KMS-11 (cell line): Measurements from ENCODE around the gene RECK.

Source experiments
- H2AFZ ChIP-seq: fragments of 200-600 bp; sonication (generic); 2 replicates; pipeline ENCODE4 v1.6.1; 2016; ENCODE audit warnings: antibody characterized with exemption, mixed run types, low read depth
- H3K27ac ChIP-seq: fragments of 200-600 bp; sonication (generic); 2 replicates; pipeline ENCODE4 v1.6.1; 2016; ENCODE audit warnings: mild to moderate bottlenecking, mixed run types
- H3K27me3 ChIP-seq: fragments of 200-600 bp; sonication (generic); 2 replicates; pipeline ENCODE4 v1.6.1; 2017; ENCODE audit warnings: mild to moderate bottlenecking, low read depth, mixed run types, moderate library complexity; ENCODE audit not compliant: insufficient read depth
- H3K36me3 ChIP-seq: fragments of 200-600 bp; sonication (generic); 2 replicates; pipeline ENCODE4 v1.6.1; 2017; ENCODE audit warnings: mild to moderate bottlenecking, mixed run types; ENCODE audit not compliant: insufficient read depth
- H3K4me1 ChIP-seq: fragments of 200-600 bp; sonication (generic); 2 replicates; pipeline ENCODE4 v1.6.1; 2016; ENCODE audit warnings: mild to moderate bottlenecking, low read depth, mixed run types; ENCODE audit not compliant: poor library complexity, severe bottlenecking
- H3K4me2 ChIP-seq: fragments of 200-600 bp; sonication (generic); 2 replicates; pipeline ENCODE4 v1.7.0; 2016; ENCODE audit warnings: mild to moderate bottlenecking, mixed run types
- H3K4me3 ChIP-seq: fragments of 200-600 bp; sonication (generic); IDR thresholded peaks from 2 replicates; pipeline ENCODE4 v1.6.1; 2017; ENCODE audit warnings: low read depth, low read length, mixed read lengths; ENCODE audit not compliant: insufficient read depth
- H3K79me2 ChIP-seq: fragments of 200-600 bp; sonication (generic); 2 replicates; pipeline ENCODE4 v1.6.1; 2016; ENCODE audit warnings: low read depth, mixed run types; ENCODE audit not compliant: insufficient read depth
- H3K9ac ChIP-seq: fragments of 200-600 bp; sonication (generic); 2 replicates; pipeline ENCODE4 v1.6.1; 2016; ENCODE audit warnings: mild to moderate bottlenecking, mixed run types
- H4K20me1 ChIP-seq: fragments of 200-600 bp; sonication (generic); 2 replicates; pipeline ENCODE4 v1.6.1; 2016; ENCODE audit warnings: mild to moderate bottlenecking, mixed run types; ENCODE audit not compliant: insufficient read depth
- TF ChIP-seq, protein P1 (sequence below): fragments of 200-600 bp; sonication (generic); conservative IDR thresholded peaks from 2 replicates; pipeline ENCODE4 v1.6.1; 2017; ENCODE audit warnings: low read depth, mild to moderate bottlenecking, antibody characterized with exemption, low read length, moderate library complexity, mixed read lengths

Gene RECK

DNA sequence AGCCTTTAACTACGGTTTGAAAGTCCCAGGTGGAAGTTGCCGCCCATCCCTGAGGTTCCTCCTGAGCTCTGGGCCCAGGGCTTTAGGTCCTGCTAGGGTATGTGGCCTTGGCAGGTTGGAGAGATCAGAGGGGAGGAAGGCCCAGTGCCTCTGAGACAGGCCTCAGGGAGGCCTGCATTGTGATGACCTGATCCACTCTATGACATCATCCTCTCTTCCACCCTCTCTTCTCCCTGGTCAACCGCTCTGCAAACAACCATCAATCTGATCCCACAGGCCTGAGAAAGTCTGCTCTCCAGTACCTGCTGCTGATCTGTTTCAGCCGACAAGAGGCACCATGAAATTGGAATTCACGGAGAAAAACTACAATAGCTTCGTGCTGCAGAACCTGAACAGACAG is 132.5 kb downstream of the RECK start, which contains the start of gene CCIN:
Gene CCIN, plus strand, starts transcription at position 223 of the 400 bp plus-strand sequence. Its CDS starts 115 bp downstream, at position 338.
- Histone ChIP-seq H3K9ac (no peak within 1 kb of the TSS), H3K36me3 (no peaks in the 10 kb centered on the region), H3K4me2 (no peak within 1 kb of the TSS), H3K79me2 (no peaks in the 10 kb centered on the region), H3K4me1 (no peaks in the 10 kb centered on the region), H3K27me3 (no peaks in the 10 kb centered on the region), H3K27ac (no peak within 1 kb of the TSS), H2AFZ (no peak within 1 kb of the TSS), H3K4me3 (no peak within 1 kb of the TSS), H4K20me1 (no peaks in the 10 kb centered on the region)
- TF ChIP-seq, protein P1, sequence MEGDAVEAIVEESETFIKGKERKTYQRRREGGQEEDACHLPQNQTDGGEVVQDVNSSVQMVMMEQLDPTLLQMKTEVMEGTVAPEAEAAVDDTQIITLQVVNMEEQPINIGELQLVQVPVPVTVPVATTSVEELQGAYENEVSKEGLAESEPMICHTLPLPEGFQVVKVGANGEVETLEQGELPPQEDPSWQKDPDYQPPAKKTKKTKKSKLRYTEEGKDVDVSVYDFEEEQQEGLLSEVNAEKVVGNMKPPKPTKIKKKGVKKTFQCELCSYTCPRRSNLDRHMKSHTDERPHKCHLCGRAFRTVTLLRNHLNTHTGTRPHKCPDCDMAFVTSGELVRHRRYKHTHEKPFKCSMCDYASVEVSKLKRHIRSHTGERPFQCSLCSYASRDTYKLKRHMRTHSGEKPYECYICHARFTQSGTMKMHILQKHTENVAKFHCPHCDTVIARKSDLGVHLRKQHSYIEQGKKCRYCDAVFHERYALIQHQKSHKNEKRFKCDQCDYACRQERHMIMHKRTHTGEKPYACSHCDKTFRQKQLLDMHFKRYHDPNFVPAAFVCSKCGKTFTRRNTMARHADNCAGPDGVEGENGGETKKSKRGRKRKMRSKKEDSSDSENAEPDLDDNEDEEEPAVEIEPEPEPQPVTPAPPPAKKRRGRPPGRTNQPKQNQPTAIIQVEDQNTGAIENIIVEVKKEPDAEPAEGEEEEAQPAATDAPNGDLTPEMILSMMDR: no peak

- Histone ChIP-seq H3K4me3 (no peak overlapping the region), H3K4me1 (no peaks in the 10 kb centered on the region), H3K36me3 (no peaks in the 10 kb centered on the region), H3K4me2 (no peak overlapping the region), H4K20me1 (no peaks in the 10 kb centered on the region), H3K79me2 (no peaks in the 10 kb centered on the region), H3K9ac (no peak overlapping the region), H3K27me3 (no peaks in the 10 kb centered on the region), H3K27ac (no peak overlapping the region), H2AFZ (no peak overlapping the region)
- TF ChIP-seq, protein P1: no peak
Observed at GRCh38 chr9:36169708-36170107, 133.0 kb downstream of the RECK start.

DNA sequence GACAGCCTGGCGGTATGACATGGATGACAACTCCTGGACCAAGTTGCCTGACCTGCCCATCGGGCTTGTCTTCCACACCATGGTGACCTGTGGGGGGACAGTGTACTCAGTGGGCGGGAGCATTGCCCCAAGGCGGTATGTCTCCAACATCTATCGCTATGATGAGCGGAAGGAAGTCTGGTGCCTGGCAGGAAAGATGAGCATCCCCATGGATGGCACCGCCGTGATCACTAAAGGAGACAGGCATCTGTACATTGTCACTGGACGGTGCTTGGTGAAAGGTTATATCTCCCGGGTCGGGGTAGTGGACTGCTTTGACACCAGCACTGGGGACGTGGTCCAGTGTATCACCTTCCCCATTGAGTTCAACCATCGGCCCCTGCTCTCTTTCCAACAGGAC is 133.8 kb downstream of the RECK start:
- Histone ChIP-seq H3K27ac (no peak overlapping the region), H2AFZ (no peak overlapping the region), H4K20me1 (no peaks in the 10 kb centered on the region), H3K27me3 (no peaks in the 10 kb centered on the region), H3K79me2 (no peaks in the 10 kb centered on the region), H3K4me2 (no peak overlapping the region), H3K36me3 (no peaks in the 10 kb centered on the region), H3K4me3 (no peak overlapping the region), H3K9ac (no peak overlapping the region), H3K4me1 (no peaks in the 10 kb centered on the region)
- TF ChIP-seq, protein P1: no peak

DNA sequence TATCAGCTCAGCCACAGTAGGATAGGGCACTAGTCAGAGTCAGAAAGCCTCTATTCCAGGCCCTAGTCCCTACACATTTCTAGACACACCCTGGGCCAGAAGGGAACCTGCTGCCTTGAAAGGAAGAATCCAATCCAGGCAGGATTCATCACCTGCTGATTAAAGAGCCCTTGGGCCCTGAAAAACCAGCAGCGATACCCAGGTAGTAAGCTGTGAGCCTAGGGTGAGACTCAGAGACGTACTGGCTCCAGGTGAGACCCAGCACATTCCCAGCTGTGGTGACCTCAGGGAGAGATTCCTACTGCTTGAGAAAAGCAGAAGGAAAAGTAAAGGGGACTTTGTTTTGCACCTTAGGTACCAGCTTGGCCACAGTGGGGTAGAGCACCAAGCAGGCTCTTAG is 137.1 kb downstream of the RECK start:
- Histone ChIP-seq H3K4me3 (no peak overlapping the region), H3K4me1 (no peaks in the 10 kb centered on the region), H3K79me2 (no peaks in the 10 kb centered on the region), H3K27ac (no peak overlapping the region), H4K20me1 (no peaks in the 10 kb centered on the region), H2AFZ (no peak overlapping the region), H3K36me3 (no peaks in the 10 kb centered on the region), H3K27me3 (no peaks in the 10 kb centered on the region), H3K9ac (no peak overlapping the region), H3K4me2 (no peak overlapping the region)
- TF ChIP-seq, protein P1: no peak
